IPS DF 6.9 (cell line): ENCODE data around the gene RERE.

Experiments
- DNase-seq: peaks from one replicate; pipeline ENCODE4 v3.0.0-alpha.2; 2013; ENCODE audit warnings: low read depth, low spot score
- H3K27ac ChIP-seq: one replicate; pipeline ENCODE4 v1.5.1; 2013; ENCODE audit warnings: low read length, control low read depth
- H3K27me3 ChIP-seq: 2 replicates; pipeline ENCODE4 v1.6.1; 2013; ENCODE audit warnings: mild to moderate bottlenecking, low read length; ENCODE audit not compliant: control insufficient read depth, insufficient read depth
- H3K36me3 ChIP-seq: 2 replicates; pipeline ENCODE4 v1.6.1; 2013; ENCODE audit warnings: low read length; ENCODE audit not compliant: control insufficient read depth, insufficient read depth
- H3K4me1 ChIP-seq: 2 replicates; pipeline ENCODE4 v1.6.1; 2013; ENCODE audit warnings: low read length; ENCODE audit not compliant: control insufficient read depth, insufficient read depth
- H3K4me3 ChIP-seq: 2 replicates; pipeline ENCODE4 v1.5.1; 2013; ENCODE audit warnings: mild to moderate bottlenecking, low read length
- H3K9me3 ChIP-seq: 2 replicates; pipeline ENCODE4 v1.6.1; 2013; ENCODE audit warnings: low read length, inconsistent platforms; ENCODE audit not compliant: control insufficient read depth, insufficient read depth
- WGBS: extraction: QIAGEN DNeasy Blood & Tissue Kit; methylation state at CpG from one replicate; pipeline ENCODE4 v1.1.7; 2013; ENCODE audit warnings: mixed read lengths, missing lambda C conversion rate; ENCODE audit not compliant: insufficient read length, insufficient coverage; 5-methylcytosine and 5-hydroxymethylcytosine counted together

RERE gene

GRCh38 chr1:8720347-8720746, 97.1 kb downstream of the RERE start:
- no CpG with 5 or more reads among the region's 8 CpGs for WGBS
- no peaks in the 10 kb centered on the region for H3K27me3 ChIP-seq
- no peaks in the 10 kb centered on the region for H3K36me3 ChIP-seq
- H3K9me3 ChIP-seq = no peaks in the 10 kb centered on the region
- no peak for DNase-seq
- H3K4me1 ChIP-seq = no peaks in the 10 kb centered on the region
- H3K27ac ChIP-seq = no peak overlapping the region
- H3K4me3 ChIP-seq = no peak overlapping the region

GRCh38 chr1:8718850-8719361, 98.5 kb downstream of the RERE start:
- no peaks in the 10 kb centered on the region for H3K9me3 ChIP-seq
- no peaks in the 10 kb centered on the region for H3K4me1 ChIP-seq
- no peak overlapping the region for H3K4me3 ChIP-seq
- WGBS = no CpG with 5 or more reads among the region's 3 CpGs
- DNase-seq = no peak
- no peaks in the 10 kb centered on the region for H3K27me3 ChIP-seq
- H3K36me3 ChIP-seq = no peaks in the 10 kb centered on the region
- no peak overlapping the region for H3K27ac ChIP-seq

- H3K4me1 ChIP-seq = no peaks in the 10 kb centered on the region
Measured at GRCh38 chr1:8717148-8717547, 100.3 kb downstream of the RERE start.

DNA sequence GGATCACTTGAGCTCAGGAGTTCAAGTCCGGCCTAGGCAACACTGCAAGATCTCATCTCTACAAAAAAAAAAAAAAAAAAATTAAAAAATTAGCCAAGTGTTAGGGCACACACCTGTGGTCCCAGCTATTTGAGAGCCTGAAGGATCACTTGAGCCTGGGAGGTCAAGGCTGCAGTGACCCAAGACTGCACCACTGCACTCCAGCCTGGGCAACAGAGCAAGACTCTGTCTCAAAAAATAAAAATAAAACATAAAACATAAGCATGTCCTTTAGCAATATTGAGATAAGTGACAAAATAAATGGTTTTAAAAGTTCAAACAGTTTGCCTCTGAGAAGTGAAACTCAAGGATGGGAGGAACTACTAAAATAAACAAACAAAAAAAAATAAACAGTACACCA, 101.2 kb downstream of the RERE start:
- Histone ChIP-seq H3K9me3 (no peaks in the 10 kb centered on the region), H3K4me3 (no peak overlapping the region), H3K4me1 (no peaks in the 10 kb centered on the region), H3K36me3 (no peaks in the 10 kb centered on the region), H3K27ac (no peak overlapping the region), H3K27me3 (no peaks in the 10 kb centered on the region)
- WGBS = no CpG with 5 or more reads among the region's 1 CpG
- no peak for DNase-seq

More at GRCh38 chr1:8717148-8717547, 100.3 kb downstream of the RERE start:
- Histone ChIP-seq H3K27ac (no peak overlapping the region), H3K4me3 (no peak overlapping the region), H3K27me3 (no peaks in the 10 kb centered on the region), H3K9me3 (no peaks in the 10 kb centered on the region), H3K36me3 (no peaks in the 10 kb centered on the region)
- DNase-seq = no peak
- no CpG with 5 or more reads among the region's 3 CpGs for WGBS

DNA sequence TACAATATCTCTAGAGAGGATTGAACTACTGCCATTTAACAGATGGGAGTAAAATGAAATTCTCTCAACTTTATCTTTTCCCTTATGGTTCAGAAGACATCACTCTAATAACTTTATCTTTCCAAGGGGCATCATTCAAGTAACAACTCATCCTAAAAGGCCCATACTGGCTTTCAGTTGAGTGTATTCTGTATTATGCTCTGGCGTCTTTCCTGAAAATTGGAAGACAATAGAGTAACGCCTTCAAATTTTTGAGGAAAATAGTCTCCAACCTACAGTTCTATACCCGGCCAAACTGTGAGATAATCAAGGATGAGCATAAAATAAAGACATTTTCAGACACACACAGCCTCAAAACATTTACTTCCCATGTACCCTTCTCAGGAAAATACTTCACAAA, 103.3 kb downstream of the RERE start:
- Histone ChIP-seq H3K9me3 (no peaks in the 10 kb centered on the region), H3K36me3 (no peaks in the 10 kb centered on the region), H3K27ac (no peak overlapping the region), H3K4me3 (no peak overlapping the region), H3K27me3 (no peaks in the 10 kb centered on the region), H3K4me1 (no peaks in the 10 kb centered on the region)
- no CpG with 5 or more reads among the region's 3 CpGs for WGBS
- no peak for DNase-seq

GRCh38 chr1:8712413-8713231, 104.8 kb downstream of the RERE start:
- Histone ChIP-seq H3K36me3 (no peaks in the 10 kb centered on the region), H3K27ac (no peak overlapping the region), H3K9me3 (no peaks in the 10 kb centered on the region), H3K4me1 (no peaks in the 10 kb centered on the region), H3K4me3 (no peak overlapping the region), H3K27me3 (no peaks in the 10 kb centered on the region; the same call in 1 of the 2 replicates)
- DNase-seq = no peak
- no CpG with 5 or more reads among the region's 5 CpGs for WGBS

DNA sequence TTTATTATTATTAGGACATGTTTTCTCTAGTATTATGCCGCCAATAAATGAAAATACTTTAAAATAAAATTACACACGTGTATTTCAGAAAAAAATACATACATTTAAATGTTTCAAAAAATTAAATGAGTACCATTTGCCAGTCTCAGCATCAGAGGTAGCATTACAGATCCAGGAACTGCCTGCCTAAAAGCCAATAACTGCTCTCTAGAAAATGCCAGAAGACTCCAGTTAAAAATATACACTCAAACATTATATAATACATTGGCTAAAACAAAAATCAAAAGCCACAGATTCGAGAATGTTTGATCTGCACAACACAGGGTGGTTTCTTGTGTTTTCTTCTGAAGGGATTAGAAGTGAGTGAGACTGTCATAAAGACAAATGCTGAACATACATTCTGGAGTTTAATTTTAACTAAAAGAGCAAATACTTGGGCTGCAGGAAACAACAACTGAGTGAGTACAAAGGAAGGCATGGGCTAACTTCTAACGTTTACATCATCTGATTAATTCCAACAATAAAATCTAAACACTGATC, 105.5 kb downstream of the RERE start:
- no peak overlapping the region for H3K4me3 ChIP-seq
- no peaks in the 10 kb centered on the region for H3K4me1 ChIP-seq
- no peaks in the 10 kb centered on the region for H3K9me3 ChIP-seq
- H3K27me3 ChIP-seq = no peaks in the 10 kb centered on the region; the same call in 1 of the 2 replicates
- WGBS = no CpG with 5 or more reads among the region's 4 CpGs
- no peaks in the 10 kb centered on the region for H3K36me3 ChIP-seq
- H3K27ac ChIP-seq = no peak overlapping the region
- no peak for DNase-seq

- no peak for DNase-seq
- Histone ChIP-seq H3K9me3 (no peaks in the 10 kb centered on the region), H3K4me3 (no peak overlapping the region), H3K27ac (no peak overlapping the region), H3K36me3 (no peaks in the 10 kb centered on the region), H3K27me3 (no peaks in the 10 kb centered on the region; the same call in 1 of the 2 replicates), H3K4me1 (no peaks in the 10 kb centered on the region)
- WGBS = no CpG with 5 or more reads among the region's 5 CpGs
Measured at GRCh38 chr1:8711151-8711550, 106.3 kb downstream of the RERE start.

DNA sequence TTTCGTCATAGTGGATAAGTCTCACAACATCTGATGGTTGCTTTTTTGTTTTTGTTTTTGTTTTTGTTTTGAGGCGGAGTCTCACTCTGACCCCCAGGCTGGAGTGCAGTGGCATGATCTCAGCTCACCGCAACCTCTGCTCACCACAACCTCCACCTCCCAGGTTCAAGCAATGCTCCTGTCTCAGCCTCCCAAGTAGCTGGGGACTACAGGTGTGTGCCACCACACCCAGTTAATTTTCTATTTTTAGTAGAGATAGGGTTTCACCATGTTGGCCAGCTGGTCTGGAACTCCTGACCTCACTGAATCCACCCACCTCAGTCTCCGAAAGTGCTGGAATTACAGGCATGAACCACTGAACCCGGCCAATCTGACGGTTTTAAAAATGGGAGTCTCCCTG, 109.2 kb downstream of the RERE start:
- no CpG with 5 or more reads among the region's 6 CpGs for WGBS
- Histone ChIP-seq H3K36me3 (no peaks in the 10 kb centered on the region), H3K27me3 (no peaks in the 10 kb centered on the region; the same call in 1 of the 2 replicates), H3K9me3 (no peaks in the 10 kb centered on the region), H3K4me1 (peaks cover 2% of the 10 kb centered on the region; the same call in 1 of the 2 replicates), H3K27ac (no peak overlapping the region), H3K4me3 (no peak overlapping the region)
- DNase-seq = no peak

- H3K27ac ChIP-seq = no peak overlapping the region
- H3K4me1 ChIP-seq = peaks cover 2% of the 10 kb centered on the region; the same call in 1 of the 2 replicates
- no peaks in the 10 kb centered on the region; the same call in 1 of the 2 replicates for H3K27me3 ChIP-seq
- H3K9me3 ChIP-seq = no peaks in the 10 kb centered on the region
- H3K36me3 ChIP-seq = no peaks in the 10 kb centered on the region
- no peak for DNase-seq
- 100% methylated on average over 2 of the region's 3 CpGs for WGBS
- no peak overlapping the region for H3K4me3 ChIP-seq
Measured at GRCh38 chr1:8706995-8707396, 110.4 kb downstream of the RERE start.
